Loucy (cell line): ENCODE results near the gene DCAF7.

ENCODE experiments used
- CTCF ChIP-seq: fragments of 200-600 bp; sonication (generic); conservative IDR thresholded peaks from 2 replicates; pipeline ENCODE4 v1.5.1; 2014; ENCODE audit warnings: mild to moderate bottlenecking, antibody characterized with exemption, low read length
- EZH2phosphoT487 ChIP-seq: fragments of 200-600 bp; IDR thresholded peaks from 2 replicates; pipeline ENCODE4 v1.6.1; 2018; ENCODE audit warnings: antibody characterized with exemption, mild to moderate bottlenecking, moderate library complexity, borderline replicate concordance

GRCh38 chr17:63600569-63601438 is 50.5 kb downstream of the DCAF7 start, which contains the start of gene TACO1:
- TF ChIP-seq CTCF (no peak), EZH2phosphoT487 (no peak)
